Activated B cell treated with CpG ODN at 0.5 μM for 24 hours (primary cell): ENCODE data around the gene ZBTB8OS. TPM values are rescaled to one million over a fixed set of nuclear protein-coding genes. Genes with fewer than 3 reads are reported as not detected.
"Not testable (repeated sequence)": the region's sequence is repeated elsewhere in the genome, so short reads cannot be mapped to it uniquely, and the experiment has no call there.

ENCODE experiments used
- ATAC-seq: fragments of 200-7000 bp; cut with Tn5 transposase; one replicate; pipeline ENCODE4 v1.10.0; 2021; ENCODE audit warnings: low read depth, mild to moderate bottlenecking, moderate library complexity
- CTCF ChIA-PET: fragments of 350-600 bp; sonication (Branson Sonifier 250); formaldehyde crosslinking; loops from one replicate; lab custom pipeline; 2021; ENCODE audit warnings: antibody characterized with exemption; lab: Charles Lee
- POLR2A ChIA-PET: fragments of 350-600 bp; sonication (Branson Sonifier 250); formaldehyde crosslinking; loops from one replicate; lab custom pipeline; 2021; ENCODE audit warnings: antibody characterized with exemption; lab: Charles Lee
- DNase-seq: peaks from one replicate; pipeline ENCODE4 v3.0.0; 2022
- H3K27ac Mint-ChIP-seq: one replicate; pipeline ENCODE4 v1.8.0; 2020; ENCODE audit warnings: mixed read lengths
- H3K27me3 Mint-ChIP-seq: one replicate; pipeline ENCODE4 v1.8.0; 2021; ENCODE audit warnings: mixed read lengths
- H3K36me3 Mint-ChIP-seq: one replicate; pipeline ENCODE4 v1.8.0; 2021; ENCODE audit warnings: low read depth, mixed read lengths
- H3K4me1 Mint-ChIP-seq: one replicate; pipeline ENCODE4 v1.8.0; 2021; ENCODE audit warnings: mixed read lengths
- H3K4me3 Mint-ChIP-seq: one replicate; pipeline ENCODE4 v1.8.0; 2020; ENCODE audit warnings: mild to moderate bottlenecking, mixed read lengths
- H3K9me3 Mint-ChIP-seq: one replicate; pipeline ENCODE4 v1.8.0; 2020; ENCODE audit warnings: mixed read lengths
- CTCF ChIP-seq: fragments of 200-600 bp; IDR thresholded peaks from one replicate; pipeline ENCODE4 v1.8.0; 2022; ENCODE audit warnings: antibody characterized with exemption, mild to moderate bottlenecking
- intact Hi-C: fragments of 100-400 bp; cut with micrococcal nuclease; formaldehyde crosslinking; loops from one replicate; pipeline ENCODE4 v1.15.1; 2024
- total RNA-seq: library from RNA; stranded (reverse); gene quantifications from 2 replicates; pipeline ENCODE4 v1.2.3, GENCODE V29; 2022

The ZBTB8OS gene
- total RNA-seq, 1 donor from 2014 or later, result 65.3 TPM

- no peaks in the 10 kb centered on the region for H3K9me3 Mint-ChIP-seq
Observed at GRCh38 chr1:32650752-32651460, 556 bp upstream of the ZBTB8OS start, which contains the start of gene RBBP4. Gene RBBP4 (plus strand): TSS chr1:32651208. CDS start chr1:32651307, 99 bp downstream.

GRCh38 chr1:32647308-32648134 is 2.8 kb downstream of the ZBTB8OS start:
- H3K27ac Mint-ChIP-seq, result peak overlapping the region; percentile 100
- no peak for TF ChIP-seq CTCF
- intact Hi-C loops, result no loop called here
- H3K36me3 Mint-ChIP-seq, result peaks cover 34% of the 10 kb centered on the region
- H3K9me3 Mint-ChIP-seq, result no peaks in the 10 kb centered on the region
- ChIA-PET POLR2A (interaction anchor here (0.6 to 1.0 kb wide), 2 partner anchors 13 to 31 kb away, joined by 4 read pairs; no protein-coding TSS in a partner anchor), CTCF (no interaction called here)
- H3K4me3 Mint-ChIP-seq, result peak overlapping the region; percentile 56
- DNase-seq, result no peak
- H3K27me3 Mint-ChIP-seq, result no peaks in the 10 kb centered on the region
- H3K4me1 Mint-ChIP-seq, result peaks cover 47% of the 10 kb centered on the region
- ATAC-seq, result no peak

More at GRCh38 chr1:32650752-32651460, 556 bp upstream of the ZBTB8OS start, which contains the start of gene RBBP4:
- TF ChIP-seq CTCF, result no peak
- Mint-ChIP-seq H3K36me3 (peaks cover 49% of the 10 kb centered on the region), H3K4me3 (peak within 1 kb of the TSS; percentile 97), H3K27ac (peak within 1 kb of the TSS; percentile 100), H3K4me1 (peaks cover 70% of the 10 kb centered on the region), H3K27me3 (no peaks in the 10 kb centered on the region)
- intact Hi-C loops, result loop anchor here (1.0 to 5.0 kb wide), 12 partner anchors 9 to 1354 kb away; partner anchors contain the start of genes BSDC1, MARCKSL1, S100PBP and SNRNP40
- ChIA-PET POLR2A (interaction anchor here (0.5 to 1.7 kb wide), 35 partner anchors 9 to 1354 kb away, joined by 3 to 13 read pairs (median 4); partner anchors contain the start of genes BSDC1, CCDC28B, IQCC and MARCKSL1), CTCF (no interaction called here)
- peak; percentile 99 for DNase-seq
- peak; percentile 82 for ATAC-seq

GRCh38 chr1:32644426-32644825 is 5.9 kb downstream of the ZBTB8OS start:
- POLR2A ChIA-PET, result interaction anchor here (0.6 kb wide), 1 partner anchor 169 kb away, joined by 4 read pairs; no protein-coding TSS in a partner anchor
- no peak for TF ChIP-seq CTCF
- DNase-seq (no peak), ATAC-seq (no peak)
- CTCF ChIA-PET, result no interaction called here
- Mint-ChIP-seq H3K27ac (no peak overlapping the region), H3K27me3 (no peaks in the 10 kb centered on the region), H3K4me1 (peaks cover 26% of the 10 kb centered on the region), H3K36me3 (peaks cover 22% of the 10 kb centered on the region), H3K9me3 (no peaks in the 10 kb centered on the region), H3K4me3 (no peak overlapping the region)
- intact Hi-C loops, result no loop called here

- intact Hi-C loops, CTCF ChIA-PET, ATAC-seq, H3K4me1 Mint-ChIP-seq, DNase-seq, H3K4me3 Mint-ChIP-seq, H3K27ac Mint-ChIP-seq, H3K9me3 Mint-ChIP-seq, H3K27me3 Mint-ChIP-seq, POLR2A ChIA-PET: not testable (repeated sequence)
- peaks cover 24% of the 10 kb centered on the region for H3K36me3 Mint-ChIP-seq
Observed at GRCh38 chr1:32642292-32642827, 8.0 kb downstream of the ZBTB8OS start.

- H3K27ac Mint-ChIP-seq, result no peak overlapping the region
- H3K9me3 Mint-ChIP-seq, result no peaks in the 10 kb centered on the region
- no peak overlapping the region for H3K4me3 Mint-ChIP-seq
- no peak for TF ChIP-seq CTCF
- DNase-seq (no peak), ATAC-seq (no peak)
- POLR2A ChIA-PET, result no interaction called here
- no peaks in the 10 kb centered on the region for H3K27me3 Mint-ChIP-seq
- CTCF ChIA-PET, result no interaction called here
- intact Hi-C loops, result no loop called here
- peaks cover 4% of the 10 kb centered on the region for H3K4me1 Mint-ChIP-seq
- peaks cover 33% of the 10 kb centered on the region for H3K36me3 Mint-ChIP-seq
Observed at GRCh38 chr1:32639489-32640075, 10.8 kb downstream of the ZBTB8OS start.
